ENCODE data around the gene EFHB. TPM values are rescaled to one million over a fixed set of nuclear protein-coding genes. Genes with fewer than 3 reads are reported as not detected.

Gene EFHB, protein sequence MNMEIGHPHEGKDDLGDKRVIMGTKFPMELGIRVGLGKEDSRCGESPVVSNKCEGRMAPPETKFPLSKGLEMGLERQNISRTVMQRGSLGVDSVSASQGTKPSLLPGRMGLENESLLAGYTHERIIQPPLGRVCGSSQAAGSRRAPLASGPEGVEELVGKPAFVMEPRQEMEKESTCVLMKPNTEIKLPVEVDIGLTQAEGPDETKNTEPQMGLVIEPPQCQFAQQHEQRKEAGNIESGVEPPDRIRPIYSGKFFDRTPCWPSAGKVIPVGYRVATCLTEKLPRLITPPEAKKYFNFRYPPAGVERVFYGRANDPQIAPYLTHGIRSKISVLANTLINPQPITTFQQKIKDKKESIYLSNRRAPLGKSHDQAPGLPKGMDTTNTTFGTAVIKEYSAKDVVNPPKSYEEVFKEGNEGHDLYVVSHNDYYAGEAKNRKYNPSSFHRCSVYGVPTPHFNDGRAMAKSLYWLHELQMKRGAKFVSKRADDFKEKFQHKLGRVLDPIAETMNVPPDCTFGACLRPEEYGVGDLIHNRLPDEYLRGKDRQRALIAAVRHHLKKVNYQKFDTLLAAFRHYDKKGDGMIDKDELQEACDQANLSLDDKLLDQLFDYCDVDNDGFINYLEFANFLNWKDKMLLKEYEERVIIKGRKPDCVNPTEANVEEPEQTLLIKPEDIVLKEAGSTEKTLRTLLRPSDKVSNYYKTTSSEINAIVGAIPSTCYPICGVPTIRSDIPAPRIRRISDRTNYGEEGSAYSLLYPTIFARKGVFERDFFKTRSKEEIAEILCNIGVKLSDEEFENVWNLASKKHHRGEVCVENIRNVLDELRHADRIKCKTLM
- total RNA-seq, result under 1 TPM in 1 of 2 experiments, not detected in 1; 0.79 TPM

DNA sequence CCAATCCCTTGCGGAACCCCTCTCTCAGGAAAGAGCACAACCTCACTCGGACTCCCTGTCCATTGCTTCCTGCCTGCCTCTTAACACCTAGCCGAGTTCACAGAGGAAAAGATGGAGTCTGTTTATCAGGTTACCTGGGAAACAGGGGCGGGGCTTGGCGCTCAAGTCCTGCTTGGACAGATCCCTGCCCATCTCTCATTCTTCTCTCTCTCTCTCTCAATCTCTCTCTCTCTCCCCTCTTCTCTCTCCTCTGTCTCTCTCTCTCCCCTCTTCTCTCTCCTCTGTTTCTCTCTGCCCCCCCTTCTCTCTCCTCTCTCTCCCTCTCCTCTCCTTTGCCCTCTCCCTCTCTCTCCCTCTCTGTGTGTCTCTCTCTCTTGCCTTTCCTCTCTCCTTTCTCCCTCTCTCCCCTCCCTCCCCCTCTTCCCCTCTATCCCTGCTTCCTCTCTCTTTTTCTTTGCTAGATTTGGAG is at the start of gene EFHB:
TSS of gene EFHB (minus strand) at position 120 of the 469 bp plus-strand sequence. CDS start 199 bp downstream, outside the sequence.

DNA sequence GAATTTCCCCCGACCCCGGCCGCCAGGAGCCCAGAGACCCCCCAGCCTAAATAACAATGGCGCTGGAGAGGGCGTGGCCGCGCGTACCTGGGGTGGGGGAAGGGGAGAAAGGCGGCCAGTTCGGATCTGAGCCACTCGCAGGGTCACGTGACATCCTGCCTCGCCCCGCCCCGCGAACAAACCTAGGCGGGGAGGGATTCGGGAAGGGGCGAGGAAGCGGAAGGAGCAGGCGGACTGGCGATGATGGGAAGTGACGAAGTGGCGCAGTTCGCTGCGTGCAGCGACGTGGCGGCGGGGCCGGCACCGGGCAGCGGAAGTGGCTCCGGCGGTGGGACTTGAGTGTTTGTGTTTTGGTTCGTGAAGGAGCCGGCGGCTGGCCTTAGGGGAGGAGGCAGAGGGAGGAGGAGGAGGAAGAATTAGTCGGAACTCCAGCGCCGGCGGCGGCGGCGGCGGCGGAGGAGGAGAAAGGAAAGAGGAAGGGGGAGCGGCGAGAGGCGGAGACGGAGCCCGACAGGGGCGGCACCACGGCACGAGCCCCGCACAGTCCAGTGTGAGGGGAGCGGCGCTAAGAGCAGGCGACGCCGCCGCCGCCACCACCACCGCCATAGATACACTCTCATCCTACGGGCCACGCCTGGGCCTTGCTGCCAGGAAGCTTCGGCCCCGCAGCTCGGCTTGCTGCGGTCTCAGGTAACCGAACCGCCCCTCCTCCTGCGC is 13.0 kb upstream of the EFHB start, which contains the start of gene RAB5A:
TSS of gene RAB5A (plus strand) at position 266 of the 717 bp plus-strand sequence. CDS start 3,802 bp downstream, outside the sequence.

Other genes starting within 250 kb of the EFHB start
- 10 to 100 TPM; 48.1 to 54.7 TPM for gene RAB5A, start 12.9 kb upstream of the EFHB start, total RNA-seq
- gene PP2D1, start 78.0 kb upstream of the EFHB start, total RNA-seq, result not detected
- gene KAT2B, start 106.2 kb upstream of the EFHB start, total RNA-seq, result 100 to 1,000 TPM; 111 to 114 TPM

All from activated naive CD4-positive, alpha-beta T cell treated with anti-CD3 and anti-CD28 coated beads, Interleukin-2, amount 10 ng/mL, durations not matched to agents 5 hours and 36 hours (primary cell).